Sigmoid colon (tissue), 4 donors: ENCODE measurements around the gene S100A3.
"Not testable (repeated sequence)": the region's sequence is repeated elsewhere in the genome, so short reads cannot be mapped to it uniquely, and the experiment has no call there.

Source experiments
- CTCF ChIP-seq, 4 experiments: fragments of 450-650 bp in 3 of 4; fragments of 200-600 bp in 1 of 4; IDR thresholded peaks; one replicate each; pipeline ENCODE4 v1.5.1; 2016 to 2019; ENCODE audit warnings: antibody characterized with exemption in 4 of 4, mild to moderate bottlenecking in 3 of 4, moderate library complexity in 2 of 4
- EP300 ChIP-seq, 4 donors: sonication (generic); formaldehyde crosslinking; IDR thresholded peaks; one replicate each; pipeline ENCODE4 v1.6.1; 2017; ENCODE audit warnings: antibody characterized with exemption in 4 of 4
- POLR2A ChIP-seq, 2 donors: fragments of 450-650 bp; IDR thresholded peaks; one replicate each; pipeline ENCODE4 v1.6.1; 2016; ENCODE audit warnings: antibody characterized with exemption in 2 of 2, mild to moderate bottlenecking in 2 of 2, moderate library complexity in 2 of 2
- POLR2AphosphoS5 ChIP-seq, 4 donors: sonication (generic); formaldehyde crosslinking; IDR thresholded peaks; one replicate each; pipeline ENCODE4 v1.6.1; 2017; ENCODE audit warnings: antibody characterized with exemption in 4 of 4

GRCh38 chr1:153522353-153523048, 26.6 kb downstream of the S100A3 start:
- not testable (repeated sequence) for TF ChIP-seq POLR2AphosphoS5, CTCF, POLR2A, EP300 (IDR thresholded peaks at IDR 0.05)
